Transverse colon (tissue), 4 donors: ENCODE results near the gene IQSEC3.

Experiments used
- CTCF ChIP-seq, 5 experiments: fragments of 200-600 bp in 3 of 5; fragments of 450-650 bp in 2 of 5; sonication (generic) in 3 of 5; IDR thresholded peaks; 1 replicate in 2 of 5; 2 replicates in 3 of 5; pipeline ENCODE4 v1.5.1; 2016 to 2017; ENCODE audit warnings: antibody characterized with exemption in 5 of 5, inconsistent platforms in 3 of 5, mild to moderate bottlenecking in 2 of 5, moderate library complexity in 1 of 5
- EP300 ChIP-seq: sonication (generic); formaldehyde crosslinking; IDR thresholded peaks from one replicate; pipeline ENCODE4 v1.6.1; 2017; ENCODE audit warnings: antibody characterized with exemption, low read depth
- POLR2AphosphoS5 ChIP-seq, 3 donors: sonication (generic); formaldehyde crosslinking; IDR thresholded peaks; one replicate each; pipeline ENCODE4 v1.6.1; 2016; ENCODE audit warnings: antibody characterized with exemption in 3 of 3

GRCh38 chr12:165862-166368, 99.3 kb downstream of the IQSEC3 start:
- TF ChIP-seq POLR2AphosphoS5 (IDR thresholded peaks at IDR 0.05) (no peak), CTCF (IDR thresholded peaks at IDR 0.05) (no peak), EP300 (no peak)
